ENCODE data around the gene SELL. TPM values are rescaled to one million over a fixed set of nuclear protein-coding genes. Genes with fewer than 3 reads are reported as not detected.
"Not testable (repeated sequence)": the region's sequence is repeated elsewhere in the genome, so short reads cannot be mapped to it uniquely, and the experiment has no call there.

SELL gene
- total RNA-seq, 1 experiment from 2014 or later: not detected

- POLR2A ChIA-PET (ENCODE audit: low non-redundant PET): no interaction called here
- no peak overlapping the region for H3K27ac ChIP-seq (ENCODE audit: low read depth, low read length, poor library complexity, severe bottlenecking)
- no peak for TF ChIP-seq EZH2 (IDR thresholded peaks at IDR 0.05; ENCODE audit: borderline replicate concordance, low read depth, low read length, poor library complexity, severe bottlenecking)
- TF ChIP-seq CTCF (conservative IDR thresholded peaks at IDR 0.05; ENCODE audit: low read depth, low read length): no peak
- CTCF ChIA-PET: no interaction called here
- BruUV-seq (replicated peaks): no TSS peak
- intact Hi-C loops (cut with micrococcal nuclease; ENCODE audit: unreplicated experiment): no loop called here
- no peaks in the 10 kb centered on the region for H3K4me1 ChIP-seq (ENCODE audit: insufficient read depth, low read length, poor library complexity, severe bottlenecking)
- peaks cover 2% of the 10 kb centered on the region for H3K27me3 ChIP-seq (replicated peaks; ENCODE audit: insufficient read depth, low read depth, low read length, poor library complexity)
- H3K4me3 ChIP-seq (ENCODE audit: low read depth, low read length, poor library complexity, severe bottlenecking): no peak overlapping the region
- DNase-seq (ENCODE audit: low spot score): no peak
- H3K9me3 ChIP-seq (ENCODE audit: low read depth, low read length, poor library complexity, severe bottlenecking): no peaks in the 10 kb centered on the region
- H3K36me3 ChIP-seq (ENCODE audit: insufficient read depth, low read length, poor library complexity, severe bottlenecking): no peaks in the 10 kb centered on the region
These were observed 11.4 kb upstream of the SELL start for GRCh38 chr1:169722779-169723178.

GRCh38 chr1:169715100-169715499 lies 3.7 kb upstream of the SELL start:
- H3K36me3 ChIP-seq (ENCODE audit: insufficient read depth, low read length, poor library complexity, severe bottlenecking); intact Hi-C loops (cut with micrococcal nuclease; ENCODE audit: unreplicated experiment); BruUV-seq (replicated peaks); H3K27ac ChIP-seq (ENCODE audit: low read depth, low read length, poor library complexity, severe bottlenecking); CTCF ChIA-PET; H3K27me3 ChIP-seq (replicated peaks; ENCODE audit: insufficient read depth, low read depth, low read length, poor library complexity); H3K4me3 ChIP-seq (ENCODE audit: low read depth, low read length, poor library complexity, severe bottlenecking); H3K9me3 ChIP-seq (ENCODE audit: low read depth, low read length, poor library complexity, severe bottlenecking); DNase-seq (ENCODE audit: low spot score); H3K4me1 ChIP-seq (ENCODE audit: insufficient read depth, low read length, poor library complexity, severe bottlenecking); POLR2A ChIA-PET (ENCODE audit: low non-redundant PET): not testable (repeated sequence)

GRCh38 chr1:169713090-169713489 lies 1.7 kb upstream of the SELL start:
- CTCF ChIA-PET; H3K4me3 ChIP-seq (ENCODE audit: low read depth, low read length, poor library complexity, severe bottlenecking); BruUV-seq (replicated peaks); DNase-seq (ENCODE audit: low spot score); H3K27ac ChIP-seq (ENCODE audit: low read depth, low read length, poor library complexity, severe bottlenecking); H3K36me3 ChIP-seq (ENCODE audit: insufficient read depth, low read length, poor library complexity, severe bottlenecking); H3K9me3 ChIP-seq (ENCODE audit: low read depth, low read length, poor library complexity, severe bottlenecking); POLR2A ChIA-PET (ENCODE audit: low non-redundant PET); H3K4me1 ChIP-seq (ENCODE audit: insufficient read depth, low read length, poor library complexity, severe bottlenecking): not testable (repeated sequence)
- peaks cover 23% of the 10 kb centered on the region for H3K27me3 ChIP-seq (replicated peaks; ENCODE audit: insufficient read depth, low read depth, low read length, poor library complexity)
- intact Hi-C loops (cut with micrococcal nuclease; ENCODE audit: unreplicated experiment): loop anchor here (2.0 kb wide), 2 partner anchors 112 to 162 kb away; no protein-coding TSS in a partner anchor

- H3K27me3 ChIP-seq (replicated peaks; ENCODE audit: insufficient read depth, low read depth, low read length, poor library complexity): peaks cover 23% of the 10 kb centered on the region
- CTCF ChIA-PET: interaction anchor here (0.8 to 1.3 kb wide), 4 partner anchors 30 to 126 kb away, joined by 3 to 9 read pairs (median 6); partner anchors contain the start of gene F5
- H3K9me3 ChIP-seq (ENCODE audit: low read depth, low read length, poor library complexity, severe bottlenecking): no peaks in the 10 kb centered on the region
- no TSS peak for BruUV-seq (replicated peaks)
- H3K27ac ChIP-seq (ENCODE audit: low read depth, low read length, poor library complexity, severe bottlenecking): no peak overlapping the region
- no peaks in the 10 kb centered on the region for H3K36me3 ChIP-seq (ENCODE audit: insufficient read depth, low read length, poor library complexity, severe bottlenecking)
- POLR2A ChIA-PET (ENCODE audit: low non-redundant PET): no interaction called here
- H3K4me1 ChIP-seq (ENCODE audit: insufficient read depth, low read length, poor library complexity, severe bottlenecking): no peaks in the 10 kb centered on the region
- no peak for DNase-seq (ENCODE audit: low spot score)
- intact Hi-C loops (cut with micrococcal nuclease; ENCODE audit: unreplicated experiment): loop anchor here (2.0 kb wide), 2 partner anchors 111 to 161 kb away; no protein-coding TSS in a partner anchor
- no peak for TF ChIP-seq EZH2 (IDR thresholded peaks at IDR 0.05; ENCODE audit: borderline replicate concordance, low read depth, low read length, poor library complexity, severe bottlenecking)
- no peak for TF ChIP-seq CTCF (conservative IDR thresholded peaks at IDR 0.05; ENCODE audit: low read depth, low read length)
- H3K4me3 ChIP-seq (ENCODE audit: low read depth, low read length, poor library complexity, severe bottlenecking): no peak overlapping the region
These were observed 850 bp upstream of the SELL start for GRCh38 chr1:169712309-169712631.
